Measurements from ENCODE around the gene PRR9.

- TF ChIP-seq, protein P1, sequence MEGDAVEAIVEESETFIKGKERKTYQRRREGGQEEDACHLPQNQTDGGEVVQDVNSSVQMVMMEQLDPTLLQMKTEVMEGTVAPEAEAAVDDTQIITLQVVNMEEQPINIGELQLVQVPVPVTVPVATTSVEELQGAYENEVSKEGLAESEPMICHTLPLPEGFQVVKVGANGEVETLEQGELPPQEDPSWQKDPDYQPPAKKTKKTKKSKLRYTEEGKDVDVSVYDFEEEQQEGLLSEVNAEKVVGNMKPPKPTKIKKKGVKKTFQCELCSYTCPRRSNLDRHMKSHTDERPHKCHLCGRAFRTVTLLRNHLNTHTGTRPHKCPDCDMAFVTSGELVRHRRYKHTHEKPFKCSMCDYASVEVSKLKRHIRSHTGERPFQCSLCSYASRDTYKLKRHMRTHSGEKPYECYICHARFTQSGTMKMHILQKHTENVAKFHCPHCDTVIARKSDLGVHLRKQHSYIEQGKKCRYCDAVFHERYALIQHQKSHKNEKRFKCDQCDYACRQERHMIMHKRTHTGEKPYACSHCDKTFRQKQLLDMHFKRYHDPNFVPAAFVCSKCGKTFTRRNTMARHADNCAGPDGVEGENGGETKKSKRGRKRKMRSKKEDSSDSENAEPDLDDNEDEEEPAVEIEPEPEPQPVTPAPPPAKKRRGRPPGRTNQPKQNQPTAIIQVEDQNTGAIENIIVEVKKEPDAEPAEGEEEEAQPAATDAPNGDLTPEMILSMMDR (IDR thresholded peaks at IDR 0.05): no peak
- no peak for TF ChIP-seq EZH2phosphoT487 (IDR thresholded peaks at IDR 0.05)
Observed at GRCh38 chr1:153233448-153233847, 16.1 kb downstream of the PRR9 start.
